GM18517 (cell line): ENCODE measurements around the gene RALGAPB.

ENCODE experiments used
- ATAC-seq: cut with Tn5 transposase; IDR thresholded peaks from one replicate; pipeline ENCODE4 v1.9.1; 2021; ENCODE audit warnings: mild to moderate bottlenecking, moderate library complexity; ENCODE audit not compliant: unreplicated experiment

RALGAPB gene

GRCh38 chr20:38603286-38603685 is 130.6 kb downstream of the RALGAPB start:
- no peak for ATAC-seq

DNA sequence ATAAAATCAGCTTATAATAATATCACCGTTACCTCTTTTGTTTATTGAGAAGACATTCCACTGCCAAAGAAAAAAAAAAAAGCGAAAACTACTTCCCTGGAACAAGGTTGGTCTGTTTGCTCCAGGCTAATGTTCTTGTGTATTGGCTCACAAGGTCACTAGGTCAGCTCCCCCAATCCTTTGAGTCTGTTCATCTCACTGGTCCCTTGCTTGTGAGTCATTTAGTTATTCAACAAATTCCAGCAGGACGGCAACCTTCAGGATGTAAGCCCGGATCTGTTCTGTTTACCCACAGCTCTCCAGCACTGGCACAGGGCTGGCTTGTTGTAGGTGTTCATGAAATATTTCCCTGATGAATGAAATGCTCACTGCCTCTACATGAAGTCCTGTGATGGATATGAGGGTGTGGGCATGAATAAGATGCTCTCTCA is 132.2 kb downstream of the RALGAPB start:
- no peak for ATAC-seq

GRCh38 chr20:38607351-38607750 is 134.7 kb downstream of the RALGAPB start:
- no peak for ATAC-seq

GRCh38 chr20:38608188-38608587 is 135.5 kb downstream of the RALGAPB start:
- no peak for ATAC-seq

DNA sequence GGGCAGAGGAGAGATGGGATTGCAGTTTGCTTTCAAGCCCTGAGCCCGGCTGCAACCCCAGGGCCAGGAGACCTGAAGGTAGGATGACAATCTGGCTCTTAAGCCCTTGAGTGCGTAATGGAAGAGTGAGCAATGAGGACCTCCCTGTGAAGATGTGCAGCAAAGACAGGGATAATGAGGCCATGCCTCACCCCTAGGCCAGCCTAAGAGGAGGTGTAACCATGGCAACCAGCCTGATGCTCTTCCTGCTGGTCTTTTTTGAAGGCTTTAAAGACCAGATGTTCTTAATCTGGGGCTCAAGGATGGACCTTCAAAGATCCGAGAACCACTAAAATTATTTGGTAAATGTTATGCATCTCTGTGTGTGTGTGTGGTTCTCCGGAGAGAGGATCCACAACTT is 137.2 kb downstream of the RALGAPB start:
- ATAC-seq, result no peak

DNA sequence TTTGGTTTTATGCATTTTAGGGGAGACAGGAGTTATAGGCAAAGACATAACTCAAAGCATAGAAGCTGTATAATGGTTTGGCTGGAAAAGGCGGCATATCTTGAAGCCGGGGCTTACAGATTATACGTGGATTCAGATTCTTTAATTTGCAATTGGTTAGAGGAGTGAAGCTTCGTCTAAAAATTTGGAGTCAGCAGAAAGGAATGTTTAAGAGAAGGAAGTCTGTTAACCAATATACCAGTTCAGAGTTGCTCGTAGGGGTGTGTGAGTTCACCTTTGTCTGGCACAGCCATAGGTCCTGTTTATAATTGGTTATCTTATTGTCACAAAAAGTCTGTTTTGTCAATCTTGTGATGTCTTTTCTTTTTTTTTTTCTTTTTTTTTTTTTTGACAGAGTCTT is 137.9 kb downstream of the RALGAPB start:
- ATAC-seq, result no peak

GRCh38 chr20:38612751-38613515 is 140.3 kb downstream of the RALGAPB start:
- ATAC-seq, result no peak

GRCh38 chr20:38615283-38615682 is 142.6 kb downstream of the RALGAPB start:
- no peak for ATAC-seq

DNA sequence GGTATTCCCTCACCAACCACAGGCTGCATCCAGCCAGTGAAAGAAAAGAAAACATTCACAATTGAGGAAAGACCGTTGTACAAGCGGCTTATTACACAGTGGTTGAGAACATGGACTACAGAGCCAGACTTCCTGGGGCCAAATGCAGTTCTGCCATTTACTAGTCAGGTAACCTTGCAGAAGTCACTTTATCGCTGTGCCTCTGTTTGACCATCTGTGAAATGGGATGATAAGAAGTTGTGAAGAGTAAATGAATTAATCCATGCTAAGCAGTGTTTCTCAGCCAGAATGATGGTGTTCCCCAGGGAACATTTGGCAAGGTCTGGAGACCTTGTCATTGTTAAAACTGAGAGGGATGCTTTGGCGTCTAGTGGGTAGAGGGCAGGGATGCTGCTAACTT is 143.8 kb downstream of the RALGAPB start:
- ATAC-seq, result no peak

DNA sequence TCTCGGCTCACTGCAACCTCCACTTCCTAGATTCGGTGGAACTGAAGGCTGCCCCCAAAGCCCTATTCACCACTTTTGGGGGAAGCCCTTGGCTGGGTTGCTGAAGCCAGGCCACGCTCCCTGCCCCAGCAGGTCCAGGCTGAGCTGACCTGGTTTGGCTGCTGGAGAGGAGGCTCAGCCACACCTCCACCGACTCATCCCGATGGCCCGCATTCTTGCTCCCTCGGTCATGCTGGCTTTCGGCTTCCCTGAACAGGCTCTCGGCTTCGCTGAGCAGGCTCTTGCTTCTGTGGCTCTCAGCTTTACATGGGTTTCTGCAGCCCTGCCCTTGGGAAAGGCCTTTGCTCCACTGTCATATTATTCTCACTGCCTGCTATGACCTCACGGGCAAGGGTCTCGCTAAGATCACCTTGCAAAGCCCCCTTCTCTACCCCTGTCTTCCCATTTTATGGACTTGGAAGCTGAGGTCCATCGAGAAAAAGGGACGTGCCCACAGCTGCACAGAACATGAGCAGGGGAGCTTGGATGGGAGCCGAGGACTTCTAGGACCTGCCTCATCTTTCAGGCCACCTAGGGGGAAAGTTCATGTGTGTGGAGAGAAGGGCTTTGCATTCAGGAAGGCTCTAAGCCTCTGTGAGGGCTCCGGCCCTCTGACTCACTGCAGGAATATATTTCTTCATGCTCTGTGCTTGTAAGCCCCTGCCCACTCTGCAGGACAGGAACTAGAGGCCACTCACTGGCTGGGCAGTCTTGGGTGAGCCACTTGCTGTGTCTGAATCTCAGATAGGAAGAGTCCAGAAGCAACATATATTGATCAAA is 144.6 kb downstream of the RALGAPB start:
- ATAC-seq, result no peak

- no peak for ATAC-seq
Observed at GRCh38 chr20:38617830-38618196, 145.2 kb downstream of the RALGAPB start.

- no peak for ATAC-seq
Observed at GRCh38 chr20:38620441-38620840, 147.8 kb downstream of the RALGAPB start.

- no peak for ATAC-seq
Observed at GRCh38 chr20:38623061-38623460, 150.4 kb downstream of the RALGAPB start.

DNA sequence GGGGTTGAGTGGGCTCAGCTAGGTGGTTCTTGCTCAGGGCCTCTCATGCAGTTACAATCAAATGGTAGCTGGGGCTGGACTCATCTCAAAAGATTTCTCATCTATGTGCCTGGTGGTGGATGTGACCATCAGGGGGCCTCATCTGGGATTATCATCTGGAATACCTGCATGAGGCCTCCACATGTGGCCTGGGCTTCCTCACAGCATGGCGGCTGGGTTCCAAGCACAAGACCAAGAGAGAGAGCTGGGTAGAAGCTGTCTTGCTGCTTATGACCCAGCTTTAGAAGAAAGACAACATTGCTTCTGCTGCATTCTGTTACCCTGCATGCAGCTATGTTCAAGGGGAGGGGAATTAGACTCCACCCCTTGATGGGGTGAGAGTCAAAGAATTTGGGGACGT is 151.4 kb downstream of the RALGAPB start:
- no peak for ATAC-seq

DNA sequence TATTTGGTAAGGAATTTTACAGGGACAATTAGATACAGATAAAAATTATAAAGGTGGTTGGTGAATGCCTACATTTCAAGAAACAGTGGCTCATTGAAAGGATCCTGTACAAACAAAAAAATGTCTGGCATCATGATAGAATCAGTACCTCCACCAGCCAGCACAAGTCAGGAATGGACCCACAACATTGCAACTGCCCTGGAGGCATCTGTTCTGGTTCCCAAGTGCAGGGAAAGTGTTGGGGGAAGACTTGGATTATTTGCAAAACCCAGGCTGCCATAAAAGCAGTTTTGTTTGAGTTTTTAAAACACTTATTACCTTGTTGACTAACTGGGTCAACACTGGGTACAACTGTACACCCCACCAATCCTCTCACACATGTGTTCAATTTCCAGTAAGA is 153.3 kb downstream of the RALGAPB start:
- ATAC-seq, result no peak

DNA sequence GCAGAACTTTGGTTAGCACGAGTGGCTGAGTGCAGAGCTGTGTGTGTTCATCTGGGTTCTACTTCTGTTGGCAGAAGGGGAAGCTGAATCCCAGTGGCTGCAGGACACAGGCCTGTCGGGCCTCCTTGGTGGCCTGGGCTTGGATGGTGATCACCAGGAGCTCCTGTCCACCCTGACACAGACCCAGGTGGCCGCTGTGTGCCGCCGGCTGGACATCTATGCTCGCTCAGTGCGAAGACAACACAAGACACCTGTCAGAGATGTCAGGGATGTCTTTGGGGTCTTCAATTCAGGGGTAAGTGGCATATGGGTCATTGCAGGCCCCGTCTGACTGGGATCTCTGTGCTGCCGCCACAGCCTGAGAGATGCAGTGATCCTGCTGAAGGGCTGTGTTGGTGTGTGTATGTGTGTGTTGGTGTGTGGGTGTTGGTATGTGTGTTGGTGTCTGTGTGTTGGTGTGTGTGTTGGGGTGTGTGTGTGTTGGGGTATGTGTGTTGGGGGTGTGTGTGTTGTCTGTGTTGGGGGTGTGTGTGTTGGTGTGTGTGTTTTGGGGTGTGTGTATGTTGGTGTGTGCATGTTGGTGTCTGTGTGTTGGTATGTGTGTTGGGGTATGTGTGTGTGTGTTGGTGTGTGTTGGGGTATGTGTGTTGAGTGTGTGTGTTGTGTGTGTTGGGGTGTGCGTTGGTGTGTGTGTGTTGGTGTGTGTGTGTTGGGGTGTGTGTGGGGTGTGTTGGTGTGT is 154.4 kb downstream of the RALGAPB start:
- no peak for ATAC-seq
